Measurements from ENCODE around the gene EXOG.

EXOG gene

DNA sequence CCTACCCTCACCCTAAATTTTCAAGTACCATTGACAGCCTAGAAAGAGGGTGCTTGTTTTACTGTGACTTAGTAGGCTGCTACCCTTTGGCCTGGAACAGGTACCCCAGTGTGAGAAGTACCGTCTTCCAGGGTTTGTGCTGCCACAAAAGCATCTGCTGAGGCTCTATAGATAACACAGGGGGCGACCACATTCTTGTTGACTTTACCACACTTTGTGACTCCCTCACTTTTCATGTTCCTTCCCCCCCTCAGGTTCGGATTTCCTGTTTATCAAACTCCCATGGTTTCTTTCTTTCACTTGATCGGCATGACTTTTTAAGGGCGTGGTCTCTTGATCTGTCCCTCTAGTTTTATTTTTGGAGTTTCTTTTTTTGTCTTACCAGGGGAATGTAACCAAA, 23.5 kb downstream of the EXOG start:
- DNase-seq (ENCODE audit: low read depth), result no peak
- no peak overlapping the region for H3K4me3 ChIP-seq (ENCODE audit: low read depth, low read length)
- no peak for TF ChIP-seq CTCF (IDR thresholded peaks at IDR 0.05; ENCODE audit: control insufficient read depth, extremely low read depth, insufficient read depth)

DNA sequence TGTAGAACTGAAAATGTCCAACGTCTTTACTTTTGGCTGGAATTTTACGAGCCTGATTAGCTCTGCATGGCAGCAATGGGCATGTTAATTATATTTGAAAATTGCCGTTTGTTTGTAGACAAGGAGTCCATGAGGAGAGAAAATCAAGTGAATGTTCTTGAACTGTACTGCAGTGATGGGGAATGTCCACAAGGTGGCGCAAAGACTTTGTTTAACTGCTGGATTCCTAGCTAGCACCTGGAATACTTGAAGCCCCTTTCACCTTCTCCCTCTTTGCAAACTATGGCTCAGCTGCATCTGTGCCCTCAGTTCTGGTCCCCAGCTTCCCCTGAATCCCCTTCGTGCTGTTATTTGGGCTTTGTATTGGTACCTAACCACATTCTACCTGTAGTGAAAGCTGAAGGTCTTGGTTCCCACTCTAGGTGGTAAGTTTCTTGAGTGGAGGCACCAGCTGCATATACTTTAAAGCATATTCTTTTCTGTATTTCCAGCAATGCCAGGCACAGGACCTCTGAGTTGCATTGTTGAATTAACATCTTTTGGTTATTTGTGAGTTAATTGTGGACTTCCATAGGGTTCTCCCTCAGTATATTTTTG, 25.3 kb downstream of the EXOG start:
- DNase-seq (ENCODE audit: low read depth), result peak; percentile 42
- TF ChIP-seq CTCF (IDR thresholded peaks at IDR 0.05; ENCODE audit: control insufficient read depth, extremely low read depth, insufficient read depth), result peak; percentile 91
- H3K4me3 ChIP-seq (ENCODE audit: low read depth, low read length), result no peak overlapping the region

DNA sequence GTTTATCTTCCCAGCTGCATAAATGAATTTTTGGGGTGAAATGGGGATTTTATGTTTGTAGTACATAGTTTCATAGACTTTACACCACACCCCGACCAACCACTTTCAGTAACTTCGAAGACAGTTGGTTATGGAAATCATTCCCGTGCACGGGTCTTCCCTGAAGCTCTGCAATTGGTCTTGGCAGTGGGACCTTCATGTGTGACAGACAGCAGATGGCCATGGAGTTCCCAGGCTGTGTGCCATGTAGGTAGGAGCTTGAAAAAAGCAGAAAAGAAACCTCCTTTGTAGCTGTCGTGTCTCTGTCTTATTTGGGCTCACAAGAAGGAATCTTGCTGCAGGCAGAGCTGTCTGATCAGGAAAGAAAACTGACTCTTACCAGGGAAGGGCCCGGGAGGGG, 25.9 kb downstream of the EXOG start:
- DNase-seq (ENCODE audit: low read depth), result no peak
- no peak for TF ChIP-seq CTCF (IDR thresholded peaks at IDR 0.05; ENCODE audit: control insufficient read depth, extremely low read depth, insufficient read depth)
- no peak overlapping the region for H3K4me3 ChIP-seq (ENCODE audit: low read depth, low read length)

- no peak for TF ChIP-seq CTCF (IDR thresholded peaks at IDR 0.05; ENCODE audit: control insufficient read depth, extremely low read depth, insufficient read depth)
- DNase-seq (ENCODE audit: low read depth), result no peak
- no peak overlapping the region for H3K4me3 ChIP-seq (ENCODE audit: low read depth, low read length)
Observed at GRCh38 chr3:38524141-38524739, 28.1 kb downstream of the EXOG start.

GRCh38 chr3:38526792-38527191, 30.7 kb downstream of the EXOG start:
- H3K4me3 ChIP-seq (ENCODE audit: low read depth, low read length), result no peak overlapping the region
- no peak for DNase-seq (ENCODE audit: low read depth)
- no peak for TF ChIP-seq CTCF (IDR thresholded peaks at IDR 0.05; ENCODE audit: control insufficient read depth, extremely low read depth, insufficient read depth)

DNA sequence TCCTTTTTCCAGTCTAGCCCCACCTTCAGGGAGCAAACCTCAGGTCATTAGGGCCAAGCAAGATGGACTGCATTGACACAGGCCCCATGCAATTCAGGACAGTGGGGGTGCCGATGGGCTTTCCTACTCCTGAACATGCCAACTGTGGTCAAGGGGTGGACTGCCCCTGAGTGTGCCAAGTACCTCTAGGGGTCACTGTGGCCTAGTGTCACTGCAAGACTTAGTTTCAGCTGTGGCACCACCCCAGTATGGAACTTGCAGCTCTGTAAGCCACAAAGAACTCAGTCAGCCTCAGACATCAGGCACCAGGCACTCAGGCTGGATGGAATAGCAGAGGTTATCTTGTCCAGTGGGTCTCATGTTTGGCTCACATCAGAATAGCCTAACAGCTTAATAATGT, 32.3 kb downstream of the EXOG start:
- no peak overlapping the region for H3K4me3 ChIP-seq (ENCODE audit: low read depth, low read length)
- no peak for DNase-seq (ENCODE audit: low read depth)
- TF ChIP-seq CTCF (IDR thresholded peaks at IDR 0.05; ENCODE audit: control insufficient read depth, extremely low read depth, insufficient read depth), result 0 out of 2 replicates have a peak, but pooled peaks have one; percentile 15

DNA sequence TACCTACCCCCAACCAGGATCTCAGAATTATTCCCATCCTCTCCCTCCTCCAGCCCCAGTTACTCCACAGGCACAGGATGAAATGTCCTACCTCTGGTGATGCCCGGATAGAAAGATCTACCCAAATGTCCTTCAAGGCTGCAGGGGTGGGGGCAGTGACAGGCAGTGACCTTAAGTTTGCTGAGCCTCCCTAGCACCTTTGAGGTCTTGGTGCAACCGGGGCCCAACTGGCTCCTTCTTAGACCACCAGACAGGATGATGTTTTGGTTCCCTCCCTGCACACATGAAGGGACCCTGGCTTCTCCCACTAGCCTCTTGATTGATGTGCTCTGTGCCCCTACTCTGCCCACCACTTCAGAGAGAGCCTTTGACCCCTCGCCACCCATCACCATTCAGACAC, 36.4 kb downstream of the EXOG start:
- no peak overlapping the region for H3K4me3 ChIP-seq (ENCODE audit: low read depth, low read length)
- DNase-seq (ENCODE audit: low read depth), result no peak
- no peak for TF ChIP-seq CTCF (IDR thresholded peaks at IDR 0.05; ENCODE audit: control insufficient read depth, extremely low read depth, insufficient read depth)

Measured in LNCaP clone FGC (cell line).